ENCODE data around the gene OR8G5.

Gene OR8G5

GRCh38 chr11:124294687-124295086 is 38.5 kb downstream of the OR8G5 start:
- DNase-seq = no peak

GRCh38 chr11:124296016-124296415 is 39.8 kb downstream of the OR8G5 start:
- DNase-seq = no peak

- no peak for DNase-seq
These were observed 41.7 kb downstream of the OR8G5 start for GRCh38 chr11:124297921-124298320.

GRCh38 chr11:124301548-124301947 is 45.4 kb downstream of the OR8G5 start:
- DNase-seq = no peak

- no peak for DNase-seq
These were observed 46.4 kb downstream of the OR8G5 start for GRCh38 chr11:124302347-124303125.

- DNase-seq = no peak
These were observed 50.9 kb downstream of the OR8G5 start for GRCh38 chr11:124307093-124307492.

- DNase-seq = no peak
These were observed 54.5 kb downstream of the OR8G5 start for GRCh38 chr11:124310721-124311120.

- DNase-seq = no peak
These were observed 55.1 kb downstream of the OR8G5 start for GRCh38 chr11:124311269-124311668.

GRCh38 chr11:124311670-124312069 is 55.5 kb downstream of the OR8G5 start:
- no peak for DNase-seq

GRCh38 chr11:124313131-124313530 is 57.0 kb downstream of the OR8G5 start:
- no peak for DNase-seq

GRCh38 chr11:124313849-124314248 is 57.7 kb downstream of the OR8G5 start, which contains the start of gene OR8D1:
OR8D1 (minus strand) TSS chr11:124313949; CDS start chr11:124310766, 3,183 bp downstream.
- DNase-seq = no peak

GRCh38 chr11:124315052-124315451 is 58.9 kb downstream of the OR8G5 start:
- DNase-seq = no peak
